Endothelial cell of umbilical vein (primary cell): ENCODE data around the gene TMCC2. TPM values are rescaled to one million over a fixed set of nuclear protein-coding genes. Genes with fewer than 3 reads are reported as not detected.

ENCODE experiments used
- BruUV-seq: library from RNA; stranded (reverse); fragments of 400-500 nt; replicated peaks from 2 replicates; lab custom pipeline; 2021; lab: Mats Ljungman, UMichigan
- CTCF ChIA-PET: fragments of 300-600, 350-600 bp; sonication (Branson Sonifier 250); formaldehyde crosslinking; loops from one replicate; lab custom pipeline; 2021; ENCODE audit warnings: antibody characterized with exemption, inconsistent platforms; lab: Charles Lee
- POLR2A ChIA-PET: fragments of 300-600, 350-600 bp; sonication (Branson Sonifier 250); formaldehyde crosslinking; loops from one replicate; lab custom pipeline; 2021; ENCODE audit warnings: antibody characterized with exemption, inconsistent platforms; lab: Charles Lee
- DNase-seq: peaks from one replicate; pipeline ENCODE4 v3.0.0-alpha.2; 2011; ENCODE audit warnings: low read depth, low spot score
- FAIRE-seq: peaks from 2 replicates; lab custom pipeline; 2011; peaks lifted over from hg19 to GRCh38; lab: Jason Lieb, UNC
- H2AFZ ChIP-seq: 2 replicates; pipeline ENCODE4 v1.6.0; 2012; ENCODE audit warnings: low read depth, low read length, control low read depth, inconsistent platforms
- H3K27ac ChIP-seq: 2 replicates; pipeline ENCODE4 v1.5.1; 2011; ENCODE audit warnings: low read depth, mild to moderate bottlenecking, control low read depth, low read length, moderate library complexity; ENCODE audit not compliant: insufficient read depth
- H3K27me3 ChIP-seq, 2 experiments: 2 replicates each; pipeline versions ENCODE4 v1.6.0 to v1.6.1; 2011; ENCODE audit warnings: low read length in 2 of 2, mixed read lengths in 1 of 2; ENCODE audit not compliant: control insufficient read depth in 2 of 2, insufficient read depth in 2 of 2
- H3K36me3 ChIP-seq, 2 experiments: 2 replicates in 1 of 2; 3 replicates in 1 of 2; pipeline ENCODE4 v1.5.1; 2011; ENCODE audit warnings: low read length in 2 of 2, mild to moderate bottlenecking in 1 of 2, moderate library complexity in 1 of 2; ENCODE audit not compliant: control insufficient read depth in 2 of 2, insufficient read depth in 2 of 2; ENCODE audit errors: extremely low read depth in 1 of 2
- H3K4me1 ChIP-seq: 3 replicates; pipeline ENCODE4 v1.5.1; 2011; ENCODE audit warnings: mild to moderate bottlenecking, low read length; ENCODE audit not compliant: control insufficient read depth, insufficient read depth; ENCODE audit errors: extremely low read depth
- H3K4me2 ChIP-seq: 2 replicates; pipeline ENCODE4 v1.6.1; 2011; ENCODE audit warnings: low read length, control low read depth, mixed read lengths; ENCODE audit not compliant: insufficient read depth
- H3K4me3 ChIP-seq, 3 experiments: fragments of 200-600 bp in 1 of 3; sonication (generic), shearing (Covaris generic) in 1 of 3; replicated peaks in 1 of 3; 2 replicates each; pipeline ENCODE4 v1.5.1; 2011 to 2016; ENCODE audit warnings: control low read depth in 3 of 3, low read length in 3 of 3, mild to moderate bottlenecking in 2 of 3, inconsistent platforms in 1 of 3, low read depth in 1 of 3, moderate library complexity in 1 of 3; ENCODE audit not compliant: insufficient read depth in 1 of 3
- H3K79me2 ChIP-seq: 2 replicates; pipeline ENCODE4 v1.6.0; 2012; ENCODE audit warnings: low read length, inconsistent platforms; ENCODE audit not compliant: control insufficient read depth, insufficient read depth
- H3K9ac ChIP-seq: replicated peaks from 2 replicates; pipeline ENCODE3; 2011; ENCODE audit warnings: low read length, control low read depth; ENCODE audit not compliant: insufficient read depth; ENCODE audit errors: extremely low read depth
- H3K9me1 ChIP-seq: replicated peaks from 3 replicates; pipeline ENCODE4 v1.6.0; 2011; ENCODE audit warnings: mild to moderate bottlenecking, low read length; ENCODE audit not compliant: control insufficient read depth, insufficient read depth; ENCODE audit errors: extremely low read depth
- H3K9me3 ChIP-seq: replicated peaks from 2 replicates; pipeline ENCODE4 v1.5.1; 2012; ENCODE audit warnings: low read length, inconsistent platforms; ENCODE audit not compliant: control insufficient read depth, insufficient read depth
- H4K20me1 ChIP-seq: replicated peaks from 2 replicates; pipeline ENCODE3; 2011; ENCODE audit warnings: mild to moderate bottlenecking, low read length; ENCODE audit not compliant: control insufficient read depth, insufficient read depth; ENCODE audit errors: extremely low read depth
- CTCF ChIP-seq, 2 donors: IDR thresholded peaks; 1 replicate in 1 of 2; 2 replicates in 1 of 2; pipeline ENCODE4 v1.5.1; 2011; ENCODE audit warnings: low read length in 2 of 2, mild to moderate bottlenecking in 2 of 2, moderate library complexity in 2 of 2, control low read depth in 1 of 2, inconsistent platforms in 1 of 2, low read depth in 1 of 2; ENCODE audit not compliant: insufficient read depth in 1 of 2; ENCODE audit errors: extremely low read depth in 1 of 2
- EZH2 ChIP-seq: IDR thresholded peaks from 2 replicates; pipeline ENCODE4 v1.6.1; 2012; ENCODE audit warnings: borderline replicate concordance, low read depth, mild to moderate bottlenecking, moderate library complexity, low read length, inconsistent platforms; ENCODE audit not compliant: severe bottlenecking
- FOS ChIP-seq: IDR thresholded peaks from 2 replicates; pipeline ENCODE4 v1.6.1; 2011; ENCODE audit warnings: mild to moderate bottlenecking, low read length, moderate library complexity, borderline replicate concordance; ENCODE audit not compliant: insufficient read depth
- GATA2 ChIP-seq: IDR thresholded peaks from 2 replicates; pipeline ENCODE4 v1.7.0; 2011; ENCODE audit warnings: low read depth, mild to moderate bottlenecking, moderate library complexity, mixed read lengths, low read length; ENCODE audit not compliant: insufficient read length, insufficient read depth
- JUN ChIP-seq: IDR thresholded peaks from 2 replicates; pipeline ENCODE4 v1.6.1; 2011; ENCODE audit warnings: borderline replicate concordance, low read depth; ENCODE audit not compliant: insufficient read length, insufficient read depth
- MAX ChIP-seq: IDR thresholded peaks from 2 replicates; pipeline ENCODE4 v1.6.1; 2011; ENCODE audit not compliant: insufficient read depth, insufficient read length
- MYC ChIP-seq: IDR thresholded peaks from one replicate; pipeline ENCODE4 v1.6.1; 2011; ENCODE audit warnings: mild to moderate bottlenecking, low read depth, low read length
- POLR2A ChIP-seq: IDR thresholded peaks from 2 replicates; pipeline ENCODE4 v1.6.1; 2012; ENCODE audit warnings: low read depth, mild to moderate bottlenecking, control low read depth, low read length
- POLR2AphosphoS5 ChIP-seq: IDR thresholded peaks from 2 replicates; pipeline ENCODE4 v1.6.1; 2012; ENCODE audit warnings: low read depth, mild to moderate bottlenecking, control low read depth, low read length, moderate library complexity; ENCODE audit not compliant: insufficient read depth
- dilution Hi-C: fragments of 300-500 bp; cut with MboI; formaldehyde crosslinking; loops from one replicate; pipeline ENCODE4 v1.15.0; 2019; ENCODE audit warnings: low sequenced_read_pairs; ENCODE audit not compliant: extremely low pct_ligation_motif_present
- intact Hi-C: fragments of 100-400 bp; cut with micrococcal nuclease; formaldehyde crosslinking; loops from one replicate; pipeline ENCODE4 v1.10.0; 2022
- polyA plus RNA-seq, 4 experiments: library from polyadenylated mRNA; depleted of rRNA in 3 of 4; stranded (reverse) in 3 of 4; unstranded in 1 of 4; fragments of >200 nt; gene quantifications; 2 replicates each; pipeline versions ENCODE4 v1.2.1 to v1.2.3, GENCODE V29; 2011 to 2012; ENCODE audit warnings: missing spikeins in 1 of 4
- total RNA-seq: library from RNA; stranded (reverse); gene quantifications from 2 replicates; pipeline ENCODE4 v1.2.3, GENCODE V29; 2021

TMCC2 gene
- total and polyA plus RNA-seq, 2 donors (not counting 3 experiments of a cell fraction or from before 2014, with no cell fraction given), result 2.0 to 2.1 TPM

GRCh38 chr1:205249651-205250050 is 21.9 kb downstream of the TMCC2 start:
- dilution Hi-C loops (no loop called here), intact Hi-C loops (no loop called here)
- DNase-seq, result no peak
- H3K79me2 ChIP-seq, result no peaks in the 10 kb centered on the region
- H3K4me2 ChIP-seq, result no peak overlapping the region
- H3K9me3 ChIP-seq, result no peaks in the 10 kb centered on the region
- CTCF ChIA-PET, result interaction anchor here (1.4 kb wide), 1 partner anchor 108 kb away, joined by 5 read pairs; no protein-coding TSS in a partner anchor
- no peaks in the 10 kb centered on the region for H3K4me1 ChIP-seq
- no peaks in the 10 kb centered on the region for H3K36me3 ChIP-seq
- TF ChIP-seq JUN (no peak), MYC (no peak), POLR2A (no peak), EZH2 (no peak), MAX (no peak), GATA2 (no peak), CTCF (IDR thresholded peaks at IDR 0.05; ENCODE audit: extremely low read depth in 1 of 2, insufficient read depth in 1 of 2, low read depth in 1 of 2, low read length in 2 of 2) (no peak), POLR2AphosphoS5 (no peak), FOS (no peak)
- H3K9me1 ChIP-seq, result no peaks in the 10 kb centered on the region
- H3K27me3 ChIP-seq, result peaks cover 0 to 2% of the 10 kb centered on the region in 2 experiments
- FAIRE-seq, result no peak
- no peak overlapping the region for H3K4me3 ChIP-seq
- no peaks in the 10 kb centered on the region for H4K20me1 ChIP-seq
- no peak overlapping the region for H3K9ac ChIP-seq
- POLR2A ChIA-PET, result no interaction called here
- no peak overlapping the region for H3K27ac ChIP-seq
- no peak overlapping the region for H2AFZ ChIP-seq
- BruUV-seq, result no TSS peak
